Mesothelial cell of epicardium (in vitro differentiated cells): ENCODE measurements around the gene GABRQ. TPM values are rescaled to one million over a fixed set of nuclear protein-coding genes. Genes with fewer than 3 reads are reported as not detected.

Source experiments
- DNase-seq, 2 experiments: peaks; one replicate each; pipeline ENCODE4 v3.0.0; 2021; ENCODE audit warnings: low spot score in 2 of 2; ENCODE audit not compliant: unreplicated experiment in 2 of 2
- H3K27ac Mint-ChIP-seq: 2 replicates; pipeline ENCODE4 v1.8.0; 2021; ENCODE audit warnings: mixed read lengths
- H3K27me3 Mint-ChIP-seq: 2 replicates; pipeline ENCODE4 v1.8.0; 2021; ENCODE audit warnings: low read depth, mixed read lengths
- H3K36me3 Mint-ChIP-seq: 2 replicates; pipeline ENCODE4 v1.8.0; 2021; ENCODE audit warnings: mixed read lengths
- H3K4me1 Mint-ChIP-seq: 2 replicates; pipeline ENCODE4 v1.8.0; 2021; ENCODE audit warnings: mixed read lengths
- H3K4me3 Mint-ChIP-seq: 2 replicates; pipeline ENCODE4 v1.8.0; 2021; ENCODE audit warnings: mild to moderate bottlenecking, moderate library complexity, mixed read lengths
- H3K9me3 Mint-ChIP-seq: 2 replicates; pipeline ENCODE4 v1.8.0; 2021; ENCODE audit warnings: mixed read lengths
- CTCF ChIP-seq: fragments of 200-600 bp; sonication (generic); IDR thresholded peaks from one replicate; pipeline ENCODE4 v1.5.0; 2021; ENCODE audit warnings: antibody characterized with exemption; ENCODE audit not compliant: unreplicated experiment
- total RNA-seq: library from RNA; stranded (reverse); gene quantifications from 3 replicates; pipeline ENCODE4 v1.2.1, GENCODE V29; 2021

Gene GABRQ
- 3.4 to 3.8 TPM (median 3.6 TPM) in 3 replicates for total RNA-seq

- Mint-ChIP-seq H3K36me3 (peaks cover 2% of the 10 kb centered on the region), H3K9me3 (peaks cover 20% of the 10 kb centered on the region), H3K27ac (no peak within 1 kb of the TSS), H3K27me3 (peaks cover 45% of the 10 kb centered on the region), H3K4me3 (peak within 1 kb of the TSS; percentile 65), H3K4me1 (peaks cover 6% of the 10 kb centered on the region)
- no peak for TF ChIP-seq CTCF
- DNase-seq = peak; percentile 60 to 77
Observed at GRCh38 chrX:152637649-152638442, at the start of gene GABRQ. Gene GABRQ, plus strand, starts transcription at chrX:152637895. Its CDS starts 308 bp downstream, at chrX:152638203.

- H3K27ac Mint-ChIP-seq = no peak overlapping the region
- peaks cover 52% of the 10 kb centered on the region for H3K9me3 Mint-ChIP-seq
- DNase-seq = no peak
- H3K27me3 Mint-ChIP-seq = no peaks in the 10 kb centered on the region
- TF ChIP-seq CTCF = no peak
- H3K4me1 Mint-ChIP-seq = no peaks in the 10 kb centered on the region
- H3K4me3 Mint-ChIP-seq = no peak overlapping the region
- no peaks in the 10 kb centered on the region for H3K36me3 Mint-ChIP-seq
Observed at GRCh38 chrX:152588206-152588605, 49.5 kb upstream of the GABRQ start.

GRCh38 chrX:152600853-152601633 is 36.7 kb upstream of the GABRQ start:
- Mint-ChIP-seq H3K4me3 (no peak overlapping the region), H3K9me3 (peaks cover 33% of the 10 kb centered on the region), H3K36me3 (no peaks in the 10 kb centered on the region), H3K27me3 (peaks cover 7% of the 10 kb centered on the region), H3K27ac (no peak overlapping the region), H3K4me1 (no peaks in the 10 kb centered on the region)
- DNase-seq = no peak
- TF ChIP-seq CTCF = no peak

- no peak for TF ChIP-seq CTCF
- peaks cover 4% of the 10 kb centered on the region for H3K27me3 Mint-ChIP-seq
- H3K4me1 Mint-ChIP-seq = no peaks in the 10 kb centered on the region
- H3K9me3 Mint-ChIP-seq = peaks cover 37% of the 10 kb centered on the region
- DNase-seq = no peak
- H3K36me3 Mint-ChIP-seq = no peaks in the 10 kb centered on the region
- H3K4me3 Mint-ChIP-seq = no peak overlapping the region
- no peak overlapping the region for H3K27ac Mint-ChIP-seq
Observed at GRCh38 chrX:152601848-152602616, 35.7 kb upstream of the GABRQ start.

- H3K9me3 Mint-ChIP-seq = peaks cover 38% of the 10 kb centered on the region
Observed at GRCh38 chrX:152614791-152615190, 22.9 kb upstream of the GABRQ start.

More at GRCh38 chrX:152614791-152615190, 22.9 kb upstream of the GABRQ start:
- H3K4me3 Mint-ChIP-seq = no peak overlapping the region
- no peak for TF ChIP-seq CTCF
- no peaks in the 10 kb centered on the region for H3K36me3 Mint-ChIP-seq
- DNase-seq = no peak
- no peaks in the 10 kb centered on the region for H3K4me1 Mint-ChIP-seq
- no peak overlapping the region for H3K27ac Mint-ChIP-seq
- H3K27me3 Mint-ChIP-seq = peaks cover 2% of the 10 kb centered on the region
